COLO829 (cell line): ENCODE data around the gene GLDC.

ENCODE experiments used
- DNase-seq: peaks from one replicate; pipeline ENCODE4 v3.0.0; 2012; ENCODE audit warnings: low spot score

The GLDC gene

DNA sequence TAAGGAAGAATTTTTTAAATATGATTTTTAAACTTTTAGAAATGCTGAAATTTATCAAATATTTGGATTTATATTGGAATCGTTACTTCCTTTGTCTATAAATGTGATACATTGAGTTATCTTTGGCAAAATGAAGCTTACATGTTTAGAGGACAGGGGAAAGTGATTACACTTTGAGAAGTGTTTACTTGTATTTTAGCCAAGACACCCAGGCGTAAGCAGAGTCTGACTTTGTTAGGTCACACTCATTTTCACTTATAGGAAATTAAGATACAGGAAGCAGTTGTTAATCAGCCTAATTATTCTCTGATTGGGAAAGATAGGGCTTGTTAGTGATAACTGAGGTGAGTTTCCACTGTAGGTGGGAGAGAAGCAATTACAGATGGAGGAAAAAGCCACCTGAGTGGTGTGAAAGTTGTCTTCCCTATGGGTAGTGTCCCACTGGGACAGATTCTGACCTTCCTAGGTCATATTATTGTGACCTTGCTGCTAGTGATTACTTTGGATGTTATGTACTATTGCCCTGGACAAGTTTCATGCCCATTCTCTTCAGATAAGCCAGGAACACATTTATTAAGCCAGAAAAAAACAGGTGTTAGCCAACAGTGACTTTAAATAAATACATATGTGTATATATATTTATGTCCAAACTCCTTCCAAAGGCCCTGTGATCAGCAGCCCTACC lies 143.9 kb downstream of the GLDC start:
- DNase-seq, result no peak

DNA sequence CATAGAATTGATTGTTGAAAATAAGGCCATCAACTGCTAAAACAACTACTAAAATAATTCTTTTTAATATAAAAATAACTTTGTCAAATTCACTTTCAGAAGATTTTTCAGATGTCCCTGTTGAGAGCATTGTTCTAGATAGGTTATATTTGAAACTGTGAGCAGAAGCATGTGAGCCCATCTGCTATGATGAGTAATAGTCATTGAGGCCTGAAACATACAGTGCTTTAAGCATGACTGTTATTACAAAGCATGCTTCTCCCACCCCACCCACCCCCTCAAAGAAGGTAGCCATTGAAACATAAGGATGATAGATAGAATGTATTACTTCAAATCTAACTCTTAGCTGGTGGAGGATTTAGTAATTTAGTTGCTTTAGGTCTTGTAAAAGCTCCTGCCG lies 146.5 kb downstream of the GLDC start:
- peak; percentile 5 for DNase-seq

DNA sequence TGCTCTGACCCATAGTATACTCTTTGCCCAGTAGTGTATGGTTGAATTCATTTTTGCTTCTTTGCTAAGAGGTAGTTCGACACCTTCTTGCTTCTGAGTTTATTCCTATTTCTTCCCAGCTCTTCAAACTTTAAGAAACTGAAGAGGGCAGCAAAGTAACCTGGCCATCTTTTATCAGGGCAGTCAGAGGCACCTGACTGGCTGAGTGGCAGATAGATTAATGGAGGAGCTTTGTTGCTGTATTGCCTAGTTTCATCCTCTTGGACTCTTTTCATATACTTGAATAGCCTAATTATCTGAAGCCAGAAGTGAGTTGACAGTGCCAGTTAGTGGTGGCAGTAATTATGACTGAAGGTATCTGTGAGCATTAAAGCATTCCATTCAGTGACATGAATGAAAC lies 150.1 kb downstream of the GLDC start:
- DNase-seq, result peak; percentile 0

DNA sequence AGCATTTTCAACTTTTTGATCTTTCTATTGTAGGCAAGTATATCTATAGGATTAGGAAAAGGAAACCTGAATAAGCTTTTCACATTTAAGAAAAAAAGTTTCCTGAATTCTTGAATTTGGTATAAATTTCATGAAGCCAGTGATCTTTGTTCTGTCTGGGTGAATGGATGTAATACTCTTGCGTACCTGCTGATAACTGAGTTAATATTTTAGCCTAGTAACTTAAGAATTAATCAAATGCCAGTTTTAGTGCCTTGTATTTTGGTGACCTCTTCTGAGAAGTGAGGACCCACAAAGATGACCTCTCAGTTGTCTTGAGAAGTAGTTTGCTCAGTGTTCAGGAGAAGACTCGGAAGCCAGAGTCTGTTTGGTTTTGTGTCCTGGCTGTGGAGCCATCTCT lies 154.7 kb downstream of the GLDC start:
- DNase-seq, result no peak

DNA sequence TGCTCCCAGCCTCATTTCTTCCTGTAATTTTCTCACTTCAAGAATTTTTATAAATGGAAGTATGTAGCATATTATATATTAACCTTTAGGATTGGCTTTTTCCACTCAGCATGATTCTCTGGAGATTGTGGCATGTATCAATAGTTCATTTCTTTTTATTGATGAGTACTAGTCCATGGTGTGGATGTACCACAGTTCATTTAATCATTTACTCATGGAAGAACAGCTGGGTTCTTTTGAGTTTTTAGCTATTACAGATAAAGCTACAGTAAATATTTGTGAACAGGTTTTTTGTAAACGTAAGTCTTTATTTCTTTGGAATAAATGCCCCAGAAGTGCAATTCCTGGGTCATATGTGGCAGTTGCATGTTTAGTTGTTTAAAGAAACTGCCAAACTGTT lies 156.4 kb downstream of the GLDC start:
- DNase-seq, result no peak

DNA sequence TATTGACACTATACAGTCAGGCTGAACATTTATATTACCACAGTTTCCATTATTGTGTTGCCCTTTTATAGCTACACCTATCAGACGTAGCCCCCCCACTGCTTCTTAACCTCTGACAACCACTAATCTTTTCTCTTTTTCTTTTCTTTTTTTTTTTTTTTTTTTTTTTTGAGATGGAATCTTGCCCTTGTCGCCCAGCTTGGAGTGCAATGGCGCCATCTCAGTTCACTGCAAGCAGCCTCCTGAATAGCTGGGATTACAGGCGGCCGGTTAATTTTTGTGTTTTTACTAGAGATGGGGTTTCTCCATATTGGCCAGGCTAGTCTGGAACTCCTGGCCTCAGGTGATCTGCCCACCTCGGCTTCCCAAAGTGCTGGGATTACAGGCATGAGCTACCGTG lies 157.1 kb downstream of the GLDC start:
- DNase-seq, result no peak

DNA sequence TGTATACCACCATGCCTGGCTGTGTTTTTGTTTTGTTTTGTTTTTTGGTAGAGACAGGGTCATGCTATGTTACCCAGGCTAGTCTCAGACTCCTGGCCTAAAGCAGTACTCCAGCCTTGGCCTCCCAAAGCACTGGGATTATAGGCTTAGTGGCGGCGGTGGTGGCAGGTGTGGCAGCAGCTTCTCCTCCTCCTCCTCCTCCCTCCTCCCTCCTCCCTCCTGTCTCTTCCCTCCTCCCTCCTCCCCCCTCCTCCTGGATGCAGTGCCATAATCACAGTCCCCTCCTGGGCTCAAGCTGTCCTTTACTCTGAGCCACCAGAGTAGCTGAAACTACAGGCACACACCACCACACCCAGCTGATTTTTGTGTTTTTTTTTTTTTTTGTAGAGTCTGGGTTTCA lies 161.3 kb downstream of the GLDC start:
- no peak for DNase-seq
